GM19395 (cell line): ENCODE measurements around the gene CLEC16A.

ENCODE experiments used
- ATAC-seq: cut with Tn5 transposase; IDR thresholded peaks from one replicate; pipeline ENCODE4 v1.9.1; 2021; ENCODE audit warnings: mild to moderate bottlenecking, moderate library complexity; ENCODE audit not compliant: unreplicated experiment

Gene CLEC16A

DNA sequence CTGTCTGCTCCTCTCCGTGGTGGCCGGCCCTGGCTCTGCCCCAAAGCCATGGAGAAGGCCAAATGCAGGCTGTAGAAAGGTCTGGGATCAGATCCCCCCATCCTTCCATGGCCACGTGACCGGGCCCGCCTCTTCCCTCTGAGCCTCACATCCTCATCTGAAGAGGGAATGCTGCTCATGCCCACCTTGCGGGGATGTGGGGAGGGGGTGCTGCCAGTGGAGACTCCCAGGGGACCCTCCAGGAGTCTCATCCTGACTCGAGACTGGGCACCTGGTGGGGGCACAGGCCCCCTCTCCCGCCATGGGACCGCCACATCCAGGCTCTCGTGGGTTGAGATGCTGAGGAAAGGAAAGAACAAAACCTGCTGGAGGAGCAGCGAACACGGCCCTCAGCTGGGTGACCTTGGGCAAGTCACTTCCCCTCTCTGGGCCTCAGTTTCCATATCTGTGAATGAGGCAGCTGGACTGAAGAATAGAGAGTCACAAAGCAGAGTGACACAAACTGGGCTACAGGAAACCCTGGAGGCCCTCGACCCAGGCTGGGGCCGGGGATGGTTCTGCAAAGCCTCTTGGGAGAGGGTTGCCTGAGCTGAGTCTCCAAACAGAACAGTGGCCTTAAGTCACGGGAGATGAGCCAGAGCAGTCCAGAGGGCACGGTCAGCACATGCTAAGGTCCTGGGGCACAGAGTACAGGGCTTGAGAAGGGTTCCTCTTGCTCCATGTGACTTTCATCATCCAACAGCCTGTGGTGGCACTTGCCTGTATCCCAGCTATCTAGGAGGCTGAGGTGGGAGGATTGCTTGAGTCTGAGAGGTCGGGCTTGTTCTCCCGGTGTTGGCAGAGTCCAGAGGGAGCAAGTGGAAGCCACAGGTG lies 281.5 kb downstream of the CLEC16A start:
- ATAC-seq = no peak

DNA sequence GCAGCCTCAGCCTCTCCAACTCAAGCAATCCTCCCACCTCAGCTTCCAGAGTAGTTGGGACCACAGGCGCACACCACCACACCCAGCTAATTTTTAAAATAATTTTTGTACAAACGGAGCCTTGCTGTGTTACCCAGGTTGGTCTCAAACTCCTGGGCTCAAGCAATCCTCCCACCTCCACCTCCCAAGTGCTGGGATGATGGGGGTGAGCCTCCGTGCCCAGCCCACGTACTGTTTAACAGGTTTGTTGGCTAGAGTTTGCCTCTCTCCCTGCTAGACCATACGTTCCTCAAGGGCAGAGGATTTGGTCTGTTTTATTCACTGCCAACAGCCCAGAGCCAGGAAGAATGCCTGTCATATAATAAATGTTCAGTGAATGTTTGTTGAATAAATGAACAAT lies 285.1 kb downstream of the CLEC16A start:
- ATAC-seq = no peak

DNA sequence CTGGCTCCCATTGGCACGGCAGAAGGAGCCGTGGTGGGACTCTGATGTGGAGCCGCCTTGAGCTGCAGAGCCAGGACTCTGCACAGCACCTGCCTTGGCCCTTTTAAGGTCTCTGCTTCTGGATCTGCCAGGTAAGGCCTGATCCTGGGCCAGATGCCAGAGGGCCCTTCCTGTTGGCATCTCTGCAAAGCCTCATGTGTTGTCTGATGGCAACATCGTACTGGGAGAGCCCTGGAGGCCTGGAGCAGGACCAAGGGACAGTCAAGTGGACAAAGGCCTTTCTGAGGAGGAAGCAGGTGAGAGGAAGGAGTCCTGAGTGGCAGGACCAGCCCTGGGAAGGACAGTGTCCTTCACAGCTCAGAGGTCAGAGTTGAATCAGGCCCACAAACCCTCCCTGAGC lies 285.5 kb downstream of the CLEC16A start:
- ATAC-seq = no peak

DNA sequence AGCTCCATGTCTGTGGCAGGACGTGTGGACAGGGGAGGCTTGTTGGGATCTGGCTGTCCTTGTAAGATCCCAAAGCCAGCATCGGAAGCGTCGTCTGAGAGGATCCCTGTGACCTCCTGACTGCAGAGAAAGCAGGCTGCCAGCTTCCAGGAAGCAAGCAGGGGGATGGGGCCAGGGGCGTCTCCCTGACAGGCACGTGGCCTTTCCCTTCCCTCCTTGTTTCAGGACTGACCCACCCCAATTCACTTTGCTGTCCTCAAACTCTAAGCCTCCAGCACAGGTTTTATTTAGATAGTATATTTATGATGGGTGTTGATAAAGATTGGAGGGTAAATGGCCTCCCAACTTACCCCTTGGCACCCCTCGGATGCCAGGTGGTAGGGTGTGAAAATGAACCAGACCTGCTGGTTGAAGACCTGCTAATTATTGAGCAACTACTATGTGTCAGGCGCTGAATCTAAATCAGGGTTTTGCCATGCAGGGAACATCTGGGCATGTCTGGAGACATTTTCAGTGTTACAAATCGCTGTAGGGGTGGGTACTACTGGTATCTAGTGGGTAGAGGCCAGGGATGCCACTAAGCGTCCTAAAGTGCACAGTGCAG lies 287.1 kb downstream of the CLEC16A start:
- no peak for ATAC-seq
